GM19240 (cell line): ENCODE data around the gene MYO3B.

Experiments used
- DNase-seq: peaks from one replicate; pipeline ENCODE4 v3.0.0; 2011; ENCODE audit warnings: low spot score; ENCODE audit not compliant: insufficient read length

Gene MYO3B

GRCh38 chr2:170177950-170178781 lies at the start of gene MYO3B:
TSS of gene MYO3B (plus strand) at chr2:170178147. CDS start at chr2:170178288, 141 bp downstream.
- no peak for DNase-seq

- DNase-seq: no peak
Measured at GRCh38 chr2:170139276-170139967, 38.5 kb upstream of the MYO3B start.

GRCh38 chr2:170140561-170140960 lies 37.4 kb upstream of the MYO3B start:
- no peak for DNase-seq

- DNase-seq: no peak
Measured at GRCh38 chr2:170141865-170142264, 36.1 kb upstream of the MYO3B start.

GRCh38 chr2:170142502-170142901 lies 35.4 kb upstream of the MYO3B start:
- no peak for DNase-seq

- DNase-seq: no peak
Measured at GRCh38 chr2:170143045-170143717, 34.8 kb upstream of the MYO3B start.

- no peak for DNase-seq
Measured at GRCh38 chr2:170144761-170145160, 33.2 kb upstream of the MYO3B start.

GRCh38 chr2:170145191-170145590 lies 32.8 kb upstream of the MYO3B start:
- no peak for DNase-seq

- DNase-seq: no peak
Measured at GRCh38 chr2:170145675-170146432, 32.1 kb upstream of the MYO3B start.

GRCh38 chr2:170146784-170147183 lies 31.2 kb upstream of the MYO3B start:
- no peak for DNase-seq

- no peak for DNase-seq
Measured at GRCh38 chr2:170147576-170147975, 30.4 kb upstream of the MYO3B start.

- DNase-seq: no peak
Measured at GRCh38 chr2:170148161-170148560, 29.8 kb upstream of the MYO3B start.

- DNase-seq: no peak
Measured at GRCh38 chr2:170152421-170152820, 25.5 kb upstream of the MYO3B start.

GRCh38 chr2:170155022-170155722 lies 22.8 kb upstream of the MYO3B start:
- no peak for DNase-seq

GRCh38 chr2:170155723-170156253 lies 22.2 kb upstream of the MYO3B start:
- no peak for DNase-seq

- DNase-seq: no peak
Measured at GRCh38 chr2:170156592-170156991, 21.4 kb upstream of the MYO3B start.

GRCh38 chr2:170157025-170157684 lies 20.8 kb upstream of the MYO3B start:
- no peak for DNase-seq

- no peak for DNase-seq
Measured at GRCh38 chr2:170159060-170159459, 18.9 kb upstream of the MYO3B start.

GRCh38 chr2:170161516-170162270 lies 16.3 kb upstream of the MYO3B start:
- DNase-seq: no peak
